Tibial nerve (tissue), 4 donors: Measurements from ENCODE around the gene GPR21.

Source experiments
- CTCF ChIP-seq, 5 experiments: fragments of 200-600 bp in 3 of 5; fragments of 450-650 bp in 2 of 5; sonication (generic) in 3 of 5; IDR thresholded peaks; one replicate each; pipeline ENCODE4 v1.5.1; 2016 to 2019; ENCODE audit warnings: antibody characterized with exemption in 5 of 5, mild to moderate bottlenecking in 3 of 5, moderate library complexity in 2 of 5
- EP300 ChIP-seq, 2 donors: sonication (generic); formaldehyde crosslinking; IDR thresholded peaks; one replicate each; pipeline ENCODE4 v1.6.1; 2017; ENCODE audit warnings: antibody characterized with exemption in 2 of 2, mild to moderate bottlenecking in 1 of 2
- POLR2A ChIP-seq, 2 donors: fragments of 450-650 bp; IDR thresholded peaks; one replicate each; pipeline ENCODE4 v1.6.1; 2017; ENCODE audit warnings: antibody characterized with exemption in 2 of 2, mild to moderate bottlenecking in 2 of 2, moderate library complexity in 2 of 2

- TF ChIP-seq CTCF (IDR thresholded peaks at IDR 0.05) = no peak
- no peak for TF ChIP-seq POLR2A (IDR thresholded peaks at IDR 0.05)
- TF ChIP-seq EP300 (IDR thresholded peaks at IDR 0.05) = no peak
Observed at GRCh38 chr9:123003466-123003865, 30.0 kb upstream of the GPR21 start.
